Kidney epithelial cell (primary cell): ENCODE measurements around the gene KCNK6. TPM values are rescaled to one million over a fixed set of nuclear protein-coding genes. Genes with fewer than 3 reads are reported as not detected.

Experiments used
- DNase-seq: peaks from one replicate; pipeline ENCODE4 v3.0.0-alpha.2; 2010; ENCODE audit warnings: low read depth
- H3K27me3 ChIP-seq: 2 replicates; pipeline ENCODE4 v1.6.0; 2011; ENCODE audit warnings: low read length; ENCODE audit not compliant: control insufficient read depth, insufficient read depth
- H3K36me3 ChIP-seq: 2 replicates; pipeline ENCODE4 v1.5.1; 2011; ENCODE audit warnings: low read length; ENCODE audit not compliant: control insufficient read depth, insufficient read depth
- H3K4me3 ChIP-seq: 2 replicates; pipeline ENCODE4 v1.5.1; 2011; ENCODE audit warnings: low read depth, mild to moderate bottlenecking, control low read depth, low read length
- CTCF ChIP-seq: IDR thresholded peaks from 2 replicates; pipeline ENCODE4 v1.5.1; 2011; ENCODE audit warnings: mild to moderate bottlenecking, moderate library complexity, low read length, control low read depth, inconsistent platforms; ENCODE audit not compliant: insufficient read depth, poor library complexity, severe bottlenecking
- total RNA-seq: library from RNA; depleted of rRNA; stranded (reverse); fragments of >200 nt; gene quantifications from 2 replicates; pipeline ENCODE4 v1.2.3, GENCODE V29; 2015

The KCNK6 gene
- total RNA-seq, 1 donor from 2014 or later = 3.6 TPM

GRCh38 chr19:38371081-38371480 lies 51.4 kb downstream of the KCNK6 start:
- H3K36me3 ChIP-seq = no peaks in the 10 kb centered on the region
- no peak for TF ChIP-seq CTCF
- no peak overlapping the region for H3K4me3 ChIP-seq
- H3K27me3 ChIP-seq = no peaks in the 10 kb centered on the region
- DNase-seq = no peak

GRCh38 chr19:38373907-38374331 lies 54.3 kb downstream of the KCNK6 start:
- Histone ChIP-seq H3K27me3 (no peaks in the 10 kb centered on the region), H3K36me3 (no peaks in the 10 kb centered on the region), H3K4me3 (peak overlapping the region; percentile 47)
- no peak for TF ChIP-seq CTCF
- DNase-seq = no peak

- no peaks in the 10 kb centered on the region for H3K27me3 ChIP-seq
- TF ChIP-seq CTCF = peak; percentile 17
- DNase-seq = peak; percentile 96
- H3K36me3 ChIP-seq = peaks cover 4% of the 10 kb centered on the region
- peak within 1 kb of the TSS; percentile 94 for H3K4me3 ChIP-seq
Measured at GRCh38 chr19:38374332-38375097, 54.9 kb downstream of the KCNK6 start, which contains the start of gene PSMD8. Gene PSMD8, plus strand, starts transcription at chr19:38374571. Its CDS starts 31 bp downstream, at chr19:38374602.

- H3K36me3 ChIP-seq = peaks cover 4% of the 10 kb centered on the region
- H3K4me3 ChIP-seq = peak overlapping the region; percentile 94
- no peaks in the 10 kb centered on the region for H3K27me3 ChIP-seq
- no peak for DNase-seq
- no peak for TF ChIP-seq CTCF
Measured at GRCh38 chr19:38375098-38375493, 55.5 kb downstream of the KCNK6 start.

DNA sequence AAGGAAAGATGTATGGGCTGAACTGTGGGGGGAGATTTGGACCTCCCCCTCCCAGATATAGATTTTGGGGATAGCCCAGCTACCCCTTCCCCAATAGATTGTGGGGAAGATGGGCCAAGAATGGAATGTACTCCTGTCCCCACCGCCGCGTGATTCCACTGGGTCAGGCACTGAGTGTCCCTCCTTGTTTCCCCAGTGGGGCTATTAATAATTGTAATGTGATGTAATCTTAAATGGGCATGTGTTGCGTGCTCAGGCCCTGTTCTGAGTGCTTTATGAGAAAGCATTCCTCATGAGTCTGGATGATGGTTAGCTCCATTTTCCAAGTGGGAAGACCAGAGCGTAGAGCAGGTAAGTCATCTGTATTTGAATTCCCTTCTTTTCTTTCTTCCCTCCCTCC lies 56.1 kb downstream of the KCNK6 start:
- DNase-seq = no peak
- H3K4me3 ChIP-seq = peak overlapping the region; percentile 94
- TF ChIP-seq CTCF = no peak
- H3K36me3 ChIP-seq = peaks cover 4% of the 10 kb centered on the region
- no peaks in the 10 kb centered on the region for H3K27me3 ChIP-seq

DNA sequence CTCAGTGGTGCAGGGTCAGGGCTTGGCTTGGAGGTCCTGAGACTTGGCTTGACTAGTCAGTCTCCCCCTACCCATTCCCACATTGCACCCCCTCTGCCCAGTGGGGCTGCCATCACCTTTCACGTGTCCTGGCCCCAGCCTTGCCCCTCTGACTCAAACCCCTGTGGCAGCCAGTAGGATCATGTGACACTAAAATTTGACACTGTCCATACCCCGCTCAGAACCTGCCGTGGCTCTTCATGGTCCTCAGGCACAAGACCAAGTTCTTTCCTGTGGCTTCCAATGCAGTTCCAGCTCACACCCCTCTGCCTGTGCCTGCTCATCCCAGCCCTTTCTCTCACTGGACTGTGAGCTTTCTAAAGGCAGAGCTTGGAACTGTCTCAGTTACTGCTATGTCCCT lies 56.9 kb downstream of the KCNK6 start:
- Histone ChIP-seq H3K36me3 (peaks cover 6% of the 10 kb centered on the region), H3K27me3 (no peaks in the 10 kb centered on the region), H3K4me3 (no peak overlapping the region)
- DNase-seq = no peak
- no peak for TF ChIP-seq CTCF
